NCI-H1105 treated with DMSO at 0.1 percent for 48 hours (cell line): ENCODE measurements around the gene ZMYND8.
A peak's percentile ranks its signal among the peaks of the same experiment; 100 is the strongest.
"Not testable (repeated sequence)": the region's sequence is repeated elsewhere in the genome, so short reads cannot be mapped to it uniquely, and the experiment has no call there.

Experiments used
- DNase-seq: peaks from one replicate; lab custom pipeline; 2025; lab: John Stamatoyannopoulos, UW

Gene ZMYND8

GRCh38 chr20:47204008-47204849 lies 152.3 kb downstream of the ZMYND8 start:
- no peak for DNase-seq

- DNase-seq: no peak
Observed at GRCh38 chr20:47202733-47203667, 153.5 kb downstream of the ZMYND8 start.

GRCh38 chr20:47201074-47201730 lies 155.3 kb downstream of the ZMYND8 start:
- no peak for DNase-seq

- no peak for DNase-seq
Observed at GRCh38 chr20:47198996-47199552, 157.4 kb downstream of the ZMYND8 start.

- no peak for DNase-seq
Observed at GRCh38 chr20:47198254-47198671, 158.2 kb downstream of the ZMYND8 start.

GRCh38 chr20:47196091-47197081 lies 160.1 kb downstream of the ZMYND8 start:
- DNase-seq: peak; percentile 80

GRCh38 chr20:47195573-47195972 lies 160.9 kb downstream of the ZMYND8 start:
- no peak for DNase-seq

- no peak for DNase-seq
Observed at GRCh38 chr20:47191956-47192355, 164.5 kb downstream of the ZMYND8 start.

- DNase-seq: no peak
Observed at GRCh38 chr20:47191074-47191673, 165.3 kb downstream of the ZMYND8 start.

- no peak for DNase-seq
Observed at GRCh38 chr20:47189060-47189459, 167.4 kb downstream of the ZMYND8 start.

GRCh38 chr20:47188540-47188939 lies 168.0 kb downstream of the ZMYND8 start:
- no peak for DNase-seq

- no peak for DNase-seq
Observed at GRCh38 chr20:47187450-47188195, 168.9 kb downstream of the ZMYND8 start.

- no peak for DNase-seq
Observed at GRCh38 chr20:47183367-47183766, 173.1 kb downstream of the ZMYND8 start.

GRCh38 chr20:47181056-47181862 lies 175.2 kb downstream of the ZMYND8 start:
- no peak for DNase-seq

- DNase-seq: no peak
Observed at GRCh38 chr20:47179267-47179666, 177.2 kb downstream of the ZMYND8 start.

- DNase-seq: no peak
Observed at GRCh38 chr20:47178851-47179250, 177.6 kb downstream of the ZMYND8 start.

GRCh38 chr20:47178277-47178676 lies 178.2 kb downstream of the ZMYND8 start:
- DNase-seq: no peak

GRCh38 chr20:47176217-47176616 lies 180.3 kb downstream of the ZMYND8 start:
- not testable (repeated sequence) for DNase-seq

GRCh38 chr20:47175493-47175892 lies 181.0 kb downstream of the ZMYND8 start:
- peak; percentile 45 for DNase-seq
